GM21360 (cell line): Measurements from ENCODE around the gene REEP1.
A peak's percentile ranks its signal among the peaks of the same experiment; 100 is the strongest.

ENCODE experiments used
- ATAC-seq: cut with Tn5 transposase; IDR thresholded peaks from one replicate; pipeline ENCODE4 v1.9.1; 2021; ENCODE audit warnings: mild to moderate bottlenecking, moderate library complexity; ENCODE audit not compliant: unreplicated experiment

The REEP1 gene

DNA sequence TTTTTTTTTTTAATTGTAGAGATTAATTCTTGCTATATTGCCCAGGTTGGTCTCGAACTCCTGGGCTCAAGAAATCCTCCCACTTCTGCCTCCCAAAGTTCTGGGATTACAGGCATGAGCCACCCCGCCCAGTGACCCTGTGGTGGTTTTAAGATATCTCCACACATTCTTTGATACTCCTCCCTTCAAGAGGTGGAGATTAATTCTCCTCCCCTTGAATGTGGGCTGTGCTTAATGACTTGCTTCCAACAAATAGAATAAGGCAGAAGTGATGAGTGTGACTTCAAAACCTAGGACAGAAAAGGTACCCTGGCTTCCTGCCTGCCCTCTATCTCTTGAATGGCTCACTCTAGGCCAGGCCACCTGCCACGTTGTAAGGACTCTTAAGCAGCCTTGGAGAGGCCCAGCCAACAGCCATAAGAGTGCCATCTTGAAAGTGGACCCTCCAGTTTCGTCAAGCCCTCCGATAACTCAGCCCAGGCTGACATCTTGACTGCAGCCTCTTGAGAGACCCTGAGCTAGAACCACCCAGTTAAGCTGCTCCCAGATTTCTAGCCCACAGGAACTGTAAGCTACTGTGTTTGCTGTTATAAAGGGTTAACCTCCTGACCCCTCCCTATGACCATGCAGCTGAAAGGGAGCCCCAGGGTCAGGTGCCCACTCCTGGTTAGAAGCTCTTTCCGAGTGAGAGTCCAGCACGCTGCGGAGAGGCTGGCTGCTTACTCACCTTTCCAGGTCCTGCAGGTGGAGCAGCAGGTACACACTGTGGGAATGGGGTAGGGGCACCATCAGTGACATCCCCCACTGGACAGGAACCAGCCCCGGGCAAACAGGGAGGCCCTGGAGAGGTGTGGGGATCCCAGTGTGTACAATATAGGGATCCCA, 110.5 kb downstream of the REEP1 start:
- no peak for ATAC-seq

GRCh38 chr2:86226070-86226469, 111.4 kb downstream of the REEP1 start:
- no peak for ATAC-seq

GRCh38 chr2:86225581-86225980, 111.8 kb downstream of the REEP1 start:
- peak; percentile 55 for ATAC-seq

DNA sequence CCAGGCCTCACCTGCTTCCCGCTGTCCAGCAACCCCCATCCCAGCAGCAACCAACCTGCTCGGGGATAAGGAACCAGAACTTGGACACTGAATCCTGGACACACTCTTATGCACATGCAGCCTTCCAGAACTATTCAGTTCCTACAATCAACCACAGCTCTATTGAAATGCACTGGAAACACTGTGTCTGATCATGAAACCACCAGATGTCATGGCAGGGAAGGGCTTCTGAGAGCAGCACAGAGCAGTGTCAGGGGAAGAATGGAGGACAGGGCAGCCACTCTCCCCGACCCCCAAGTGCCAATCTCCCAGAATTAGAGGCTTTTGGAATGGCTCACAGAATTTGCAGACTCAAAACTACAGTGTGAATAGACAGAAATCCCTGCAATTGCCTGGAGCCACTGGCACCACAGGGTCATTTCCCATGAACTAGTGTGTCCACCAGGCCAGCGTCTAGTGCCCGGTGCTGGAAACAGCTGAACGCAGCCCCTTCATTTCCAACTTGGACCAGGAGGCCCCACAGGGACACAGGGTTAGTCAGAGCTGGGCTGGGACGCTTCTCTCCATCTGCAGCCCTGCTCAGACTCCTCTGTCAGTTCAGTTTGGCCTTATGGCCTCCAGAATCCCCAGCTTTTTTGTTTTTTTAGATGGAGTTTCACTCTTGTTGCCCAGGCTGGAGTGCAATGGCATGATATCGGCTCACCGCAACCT, 112.6 kb downstream of the REEP1 start:
- no peak for ATAC-seq

DNA sequence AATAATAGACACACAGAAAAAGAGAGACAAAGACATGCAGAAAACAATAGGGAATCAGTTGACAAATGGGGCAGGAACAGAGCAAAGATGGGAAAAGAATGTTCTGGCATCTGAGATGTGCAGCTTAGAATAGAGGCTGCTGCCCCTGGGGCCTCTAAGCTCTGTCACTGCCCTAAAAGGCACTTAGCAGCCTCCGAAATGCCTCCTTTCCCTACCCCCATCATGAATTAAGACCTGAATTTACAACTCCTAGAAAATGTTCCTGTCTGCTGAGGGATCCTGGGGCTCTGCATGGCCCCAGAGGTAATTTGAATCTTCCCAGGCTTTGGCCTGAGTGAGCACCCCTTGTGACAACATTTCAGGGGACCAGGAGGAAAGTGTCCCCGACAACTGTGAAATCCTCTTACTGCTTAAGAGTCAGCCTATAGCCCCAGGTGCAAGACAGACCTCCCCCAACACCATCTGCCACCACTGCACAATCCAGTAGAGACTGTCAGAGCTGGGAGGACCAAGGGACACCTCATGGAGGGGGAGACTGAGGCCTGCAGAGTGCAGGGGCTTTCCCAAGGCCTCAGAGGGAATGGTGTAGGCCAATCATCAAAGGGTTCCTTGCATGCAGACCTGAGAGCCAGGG, 113.4 kb downstream of the REEP1 start:
- ATAC-seq = no peak

- no peak for ATAC-seq
Observed at GRCh38 chr2:86223140-86223926, 114.1 kb downstream of the REEP1 start.

DNA sequence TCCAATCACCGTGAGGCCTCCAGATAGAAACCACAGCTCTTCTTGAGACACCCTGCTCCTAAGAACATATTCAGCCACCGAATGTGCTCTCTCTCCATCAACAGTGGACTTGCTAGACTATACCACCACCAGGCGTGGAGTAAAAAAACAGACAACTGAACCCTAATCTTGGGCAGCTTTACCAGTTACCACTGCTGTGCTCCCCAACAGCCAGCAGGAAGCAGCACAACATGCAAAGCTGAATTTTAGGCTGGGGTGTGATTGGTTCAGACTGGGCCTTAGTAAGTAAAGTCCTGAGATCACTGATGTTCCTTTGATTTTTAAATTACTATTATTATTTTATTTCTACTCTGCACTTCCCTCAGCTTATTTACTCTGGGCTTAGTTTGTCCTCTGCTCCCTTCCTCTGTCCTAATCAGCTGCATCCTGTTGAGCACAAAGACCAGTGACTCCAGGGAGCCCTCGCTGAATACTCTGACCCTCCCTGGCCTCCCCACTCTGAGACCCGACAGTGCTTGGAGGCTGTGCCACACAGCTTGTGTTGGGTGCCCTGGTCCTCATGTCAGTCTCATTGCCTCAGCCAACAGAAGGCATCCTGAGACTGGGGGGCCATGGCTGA, 116.3 kb downstream of the REEP1 start:
- no peak for ATAC-seq

DNA sequence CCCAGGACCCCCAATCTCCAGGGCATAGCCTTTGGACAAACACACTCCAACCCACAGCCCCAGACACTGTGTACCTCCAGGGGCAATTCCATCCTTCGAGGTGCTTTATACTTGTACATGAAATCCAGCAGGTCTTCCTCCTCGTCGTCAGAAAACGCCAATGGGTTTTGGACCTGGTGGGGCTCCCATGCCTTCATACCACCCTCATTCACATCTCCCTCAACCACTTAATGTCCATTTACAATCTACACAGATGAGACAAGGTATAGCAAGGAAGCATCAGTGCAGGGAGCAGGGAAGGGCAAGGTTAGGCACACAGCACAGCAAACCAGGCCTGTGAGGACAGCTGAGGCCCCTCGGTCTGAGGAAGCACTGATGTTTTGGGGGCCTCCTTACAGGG, 117.5 kb downstream of the REEP1 start:
- no peak for ATAC-seq

- ATAC-seq = no peak
Observed at GRCh38 chr2:86218124-86218523, 119.3 kb downstream of the REEP1 start.

- ATAC-seq = no peak
Observed at GRCh38 chr2:86216575-86217555, 120.6 kb downstream of the REEP1 start.

DNA sequence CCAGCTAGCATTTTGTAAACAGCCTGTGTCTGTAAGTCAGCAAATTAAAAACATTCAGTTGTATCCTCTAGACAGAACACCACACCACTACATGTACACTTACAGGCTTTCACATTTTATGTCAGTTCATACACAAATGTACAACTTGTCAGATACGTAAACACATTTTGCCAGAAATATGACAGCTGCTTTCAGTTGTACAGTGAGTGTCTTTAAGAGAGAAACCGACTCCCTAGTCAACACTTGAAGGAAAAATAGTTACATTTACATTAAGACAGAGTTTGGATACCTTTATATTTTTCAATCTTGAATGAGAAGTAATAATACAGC, 123.0 kb downstream of the REEP1 start:
- ATAC-seq = no peak

DNA sequence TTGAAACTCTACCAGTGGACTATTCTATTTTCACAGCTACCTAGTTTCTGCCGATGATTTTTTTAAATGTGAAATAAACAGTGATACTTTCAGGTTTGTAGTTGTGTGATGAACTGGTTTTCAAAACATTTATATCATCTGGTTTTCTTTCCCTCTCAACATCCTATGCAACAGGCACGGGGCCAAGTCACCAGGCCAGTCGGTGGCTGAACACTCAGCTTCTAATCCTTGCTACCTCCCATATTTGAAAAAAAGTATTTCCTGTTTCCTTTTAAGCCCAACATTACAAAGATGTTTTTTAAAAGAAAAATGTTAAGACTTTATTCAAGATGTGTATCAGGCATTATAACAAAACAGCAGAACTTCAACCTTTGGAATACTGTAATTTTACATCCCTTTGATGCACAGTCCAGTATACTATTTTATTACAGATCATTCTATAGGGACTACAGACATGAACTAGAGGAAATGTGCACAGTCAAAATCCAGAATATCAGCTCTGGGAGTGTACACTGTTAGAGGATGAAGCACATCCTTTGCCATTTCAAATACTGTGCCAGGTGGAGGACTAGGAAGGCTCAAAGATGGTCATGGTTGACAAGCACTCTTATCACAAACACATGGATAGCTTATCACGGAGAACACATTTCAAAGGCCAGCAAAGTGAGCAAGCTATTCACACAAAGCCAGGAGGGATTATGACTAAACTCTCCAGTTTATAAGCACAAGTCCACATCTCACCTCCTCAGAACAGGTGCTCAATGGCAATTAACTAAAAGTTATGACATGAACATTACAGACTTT, 123.5 kb downstream of the REEP1 start:
- no peak for ATAC-seq

- ATAC-seq = no peak
Observed at GRCh38 chr2:86213056-86213455, 124.4 kb downstream of the REEP1 start.

DNA sequence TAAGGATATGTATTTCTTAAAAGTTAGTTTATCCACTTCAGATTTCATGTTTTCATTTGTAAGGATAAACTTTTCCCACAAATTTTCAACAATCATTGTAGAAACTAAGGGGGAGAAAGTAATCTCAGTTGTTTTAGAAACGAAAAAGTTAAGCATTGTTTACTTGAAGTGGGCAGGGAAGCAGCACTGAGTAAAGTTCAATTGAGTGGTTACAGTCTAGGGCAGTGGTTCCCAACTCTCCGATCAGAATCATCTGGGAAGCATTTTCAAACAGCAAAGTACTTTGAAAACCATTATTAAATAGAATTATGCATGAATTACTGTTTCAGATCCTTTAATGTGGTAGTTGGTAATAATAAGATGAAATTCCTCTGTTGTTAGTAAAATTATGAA, 125.6 kb downstream of the REEP1 start:
- no peak for ATAC-seq

DNA sequence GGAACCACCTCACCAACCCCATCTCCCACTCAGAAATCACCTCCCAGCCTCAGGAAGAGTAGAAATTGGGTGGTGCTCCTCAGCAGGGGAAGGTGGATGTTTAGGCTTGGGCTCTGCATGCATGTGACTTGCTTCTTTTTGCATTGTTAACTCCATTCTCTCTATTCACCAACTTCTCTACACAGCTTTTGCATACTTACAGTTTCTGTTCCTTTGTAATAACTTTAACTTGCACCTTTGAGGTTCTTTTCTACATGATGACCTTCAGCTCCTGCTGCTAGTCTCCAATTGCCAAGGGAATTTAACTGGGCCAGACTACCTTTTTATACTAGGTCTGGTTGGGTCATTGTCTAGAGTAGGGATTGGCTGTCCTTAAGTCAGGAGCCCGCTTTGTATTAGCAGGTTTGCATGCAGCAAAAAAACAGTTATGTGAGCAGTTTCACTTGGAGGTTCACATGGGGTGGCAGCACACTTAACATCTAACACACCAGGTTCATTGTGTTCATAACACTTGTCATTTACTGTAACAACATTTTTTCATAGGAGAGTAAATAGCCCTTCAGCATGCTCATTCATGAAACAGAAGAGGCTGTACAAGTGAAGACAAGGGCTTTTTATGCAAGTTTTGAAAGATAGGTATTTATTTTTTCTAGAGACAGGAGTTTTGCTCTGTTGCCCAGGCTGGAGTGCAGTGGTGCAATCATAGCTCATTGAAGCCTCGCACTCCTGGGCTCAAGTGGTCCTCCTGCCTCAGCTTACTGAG, 126.2 kb downstream of the REEP1 start:
- ATAC-seq = no peak

DNA sequence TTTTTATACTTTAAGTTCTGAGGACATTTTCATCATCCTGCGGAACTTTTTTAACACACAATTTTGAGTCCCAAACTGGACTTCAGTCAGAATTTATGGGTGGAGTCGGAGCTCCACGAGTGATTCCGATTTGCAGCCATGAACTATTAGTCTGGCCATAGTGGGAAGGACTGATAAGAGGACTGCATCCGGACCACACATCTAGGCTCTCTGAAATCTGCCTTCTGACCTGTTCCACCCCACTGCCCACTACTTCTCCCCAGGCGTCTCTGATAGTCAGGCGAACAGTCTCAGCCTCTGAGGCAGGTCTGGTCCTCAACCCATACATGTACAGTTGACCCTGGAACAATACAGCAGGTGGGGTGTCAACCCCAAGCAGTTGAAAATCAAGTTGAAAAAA, 133.0 kb downstream of the REEP1 start:
- no peak for ATAC-seq

GRCh38 chr2:86203614-86204013, 133.8 kb downstream of the REEP1 start:
- ATAC-seq = no peak

DNA sequence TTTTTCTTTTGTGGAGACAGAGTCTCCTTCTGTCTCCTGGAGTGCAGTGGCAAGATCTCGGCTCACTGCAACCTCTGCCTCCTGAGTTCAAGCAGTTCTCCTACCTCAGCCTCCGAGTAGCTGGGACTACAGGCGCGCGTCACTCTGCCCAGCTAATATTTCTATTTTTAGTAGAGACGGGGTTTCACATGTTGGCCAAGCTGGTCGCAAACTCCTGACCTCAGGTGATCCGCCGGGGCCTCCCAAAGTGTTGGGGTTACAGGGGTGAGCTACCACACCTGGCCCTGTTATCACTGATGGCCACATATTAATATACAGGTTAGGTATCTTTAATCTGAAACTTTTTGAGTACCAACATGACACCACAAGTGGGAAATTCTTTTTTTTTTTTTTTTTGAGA, 134.7 kb downstream of the REEP1 start:
- ATAC-seq = no peak
